Neuronal stem cell (in vitro differentiated cells): ENCODE data around the gene RCC2.
"Not testable (repeated sequence)": the region's sequence is repeated elsewhere in the genome, so short reads cannot be mapped to it uniquely, and the experiment has no call there.

Source experiments
- DNase-seq: peaks from one replicate; pipeline ENCODE4 v3.0.0-alpha.2; 2013; ENCODE audit warnings: low spot score
- H2AFZ ChIP-seq: one replicate; pipeline ENCODE4 v1.6.1; 2013; ENCODE audit warnings: mild to moderate bottlenecking, low read length, inconsistent platforms
- H2AK5ac ChIP-seq: 2 replicates; pipeline ENCODE4 v1.6.1; 2013; ENCODE audit warnings: low read depth, mild to moderate bottlenecking, inconsistent platforms, low read length, moderate library complexity, mixed read lengths
- H2BK120ac ChIP-seq: 2 replicates; pipeline ENCODE4 v1.6.1; 2013; ENCODE audit warnings: low read depth, mild to moderate bottlenecking, inconsistent platforms, low read length, moderate library complexity, mixed read lengths
- H2BK12ac ChIP-seq: one replicate; pipeline ENCODE4 v1.6.1; 2013; ENCODE audit warnings: low read length, inconsistent platforms
- H2BK15ac ChIP-seq: 2 replicates; pipeline ENCODE4 v1.6.1; 2013; ENCODE audit warnings: mild to moderate bottlenecking, low read length, inconsistent platforms, mixed read lengths
- H2BK5ac ChIP-seq: one replicate; pipeline ENCODE4 v1.6.1; 2013; ENCODE audit warnings: inconsistent platforms, mild to moderate bottlenecking, low read length, moderate library complexity
- H3K14ac ChIP-seq: one replicate; pipeline ENCODE4 v1.6.1; 2013; ENCODE audit warnings: low read length, inconsistent platforms
- H3K18ac ChIP-seq: 2 replicates; pipeline ENCODE4 v1.6.1; 2013; ENCODE audit warnings: low read length, inconsistent platforms
- H3K23ac ChIP-seq: 2 replicates; pipeline ENCODE4 v1.6.1; 2013; ENCODE audit warnings: low read depth, mild to moderate bottlenecking, mixed read lengths, low read length, inconsistent platforms; ENCODE audit not compliant: poor library complexity
- H3K27ac ChIP-seq: replicated peaks from 3 replicates; pipeline ENCODE4 v1.5.1; 2013; ENCODE audit warnings: low read length, inconsistent platforms
- H3K27me3 ChIP-seq, 3 experiments: 2 replicates each; pipeline ENCODE4 v1.6.1; 2013; ENCODE audit warnings: low read length in 3 of 3, mild to moderate bottlenecking in 2 of 3, inconsistent platforms in 1 of 3, low read depth in 1 of 3, mixed read lengths in 1 of 3, moderate library complexity in 1 of 3; ENCODE audit not compliant: control insufficient read depth in 3 of 3, insufficient read depth in 3 of 3
- H3K36me3 ChIP-seq, 2 donors: replicated peaks in 1 of 2; 2 replicates each; pipeline ENCODE4 v1.6.1; 2013; ENCODE audit warnings: low read length in 2 of 2; ENCODE audit not compliant: control insufficient read depth in 2 of 2, insufficient read depth in 2 of 2
- H3K4ac ChIP-seq: 2 replicates; pipeline ENCODE4 v1.6.1; 2013; ENCODE audit warnings: inconsistent platforms, mild to moderate bottlenecking, low read length, moderate library complexity
- H3K4me1 ChIP-seq, 2 donors: 1 replicate in 1 of 2; 2 replicates in 1 of 2; pipeline ENCODE4 v1.6.1; 2013; ENCODE audit warnings: low read length in 2 of 2, low read depth in 1 of 2; ENCODE audit not compliant: control insufficient read depth in 2 of 2, insufficient read depth in 1 of 2
- H3K4me2 ChIP-seq: one replicate; pipeline ENCODE4 v1.6.1; 2013; ENCODE audit warnings: mild to moderate bottlenecking, low read length, inconsistent platforms; ENCODE audit not compliant: insufficient read depth, poor library complexity, severe bottlenecking
- H3K4me3 ChIP-seq, 2 donors: 2 replicates each; pipeline ENCODE4 v1.5.1; 2013; ENCODE audit warnings: low read length in 2 of 2, mild to moderate bottlenecking in 2 of 2, inconsistent platforms in 1 of 2, moderate library complexity in 1 of 2
- H3K79me1 ChIP-seq: one replicate; pipeline ENCODE4 v1.6.1; 2013; ENCODE audit warnings: low read depth, mild to moderate bottlenecking, inconsistent platforms, low read length, moderate library complexity
- H3K9ac ChIP-seq: one replicate; pipeline ENCODE4 v1.6.1; 2013; ENCODE audit warnings: mild to moderate bottlenecking, low read depth, low read length, inconsistent platforms; ENCODE audit not compliant: poor library complexity
- H3K9me3 ChIP-seq, 2 donors: replicated peaks in 1 of 2; 2 replicates each; pipeline versions ENCODE3 to v1.6.1; 2013; ENCODE audit warnings: low read length in 2 of 2, mild to moderate bottlenecking in 2 of 2, inconsistent platforms in 1 of 2, low read depth in 1 of 2, mixed read lengths in 1 of 2, moderate library complexity in 1 of 2; ENCODE audit not compliant: control insufficient read depth in 2 of 2, insufficient read depth in 1 of 2
- H4K8ac ChIP-seq: one replicate; pipeline ENCODE4 v1.6.1; 2013; ENCODE audit warnings: low read depth, mild to moderate bottlenecking, inconsistent platforms, low read length, moderate library complexity
- H4K91ac ChIP-seq: one replicate; pipeline ENCODE4 v1.6.1; 2013; ENCODE audit warnings: low read length, low read depth, mild to moderate bottlenecking, inconsistent platforms; ENCODE audit not compliant: poor library complexity
- WGBS, 2 donors: extraction: QIAGEN DNeasy Blood & Tissue Kit; methylation state at CpG; one replicate each; pipeline ENCODE4 v1.1.7; 2013; ENCODE audit warnings: missing lambda C conversion rate in 2 of 2, mixed read lengths in 1 of 2; ENCODE audit not compliant: insufficient read length in 2 of 2, insufficient replicate concordance in 1 of 2; ENCODE audit errors: extremely low coverage in 2 of 2; 5-methylcytosine and 5-hydroxymethylcytosine counted together

RCC2 gene

DNA sequence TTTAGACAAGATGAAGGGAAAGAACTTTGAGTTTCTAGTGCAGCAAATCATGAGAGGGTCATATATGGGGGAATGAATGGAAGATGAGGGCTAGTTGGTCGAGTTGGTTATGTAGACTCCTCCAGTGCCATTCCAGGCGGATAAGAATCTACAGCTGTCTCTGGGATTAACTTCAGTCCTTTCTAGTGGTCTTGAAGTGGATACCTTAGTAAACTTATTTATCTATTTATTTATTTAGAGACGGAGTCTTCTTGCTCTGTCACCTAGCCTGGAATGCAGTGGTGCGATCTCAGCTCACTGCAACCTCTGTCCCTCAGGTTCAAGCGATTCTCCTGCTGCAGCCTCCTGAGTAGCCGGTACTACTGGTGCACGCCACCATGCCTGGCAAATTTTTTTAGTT lies 41.4 kb upstream of the RCC2 start:
- Histone ChIP-seq H3K9me3 (no peaks in the 10 kb centered on the region), H3K4me1 (peaks cover under 1 to 1% of the 10 kb centered on the region in 2 donors), H2BK15ac (no peak overlapping the region), H3K4me2 (no peak overlapping the region), H3K4me3 (no peak overlapping the region), H3K14ac (no peak overlapping the region), H3K79me1 (no peaks in the 10 kb centered on the region), H4K8ac (no peak overlapping the region), H3K27me3 (peaks cover 0 to 3% (median 0%) of the 10 kb centered on the region in 3 experiments), H2AFZ (no peak overlapping the region), H3K18ac (no peak overlapping the region), H2BK120ac (no peak overlapping the region), H2BK12ac (no peak overlapping the region), H4K91ac (no peak overlapping the region), H3K36me3 (no peaks in the 10 kb centered on the region), H2AK5ac (no peak overlapping the region), H3K9ac (no peak overlapping the region), H2BK5ac (no peak overlapping the region), H3K27ac (no peak overlapping the region), H3K23ac (no peak overlapping the region), H3K4ac (no peak overlapping the region)
- DNase-seq = no peak
- no CpG with 5 or more reads among the region's 7 CpGs for WGBS, 2 donors

DNA sequence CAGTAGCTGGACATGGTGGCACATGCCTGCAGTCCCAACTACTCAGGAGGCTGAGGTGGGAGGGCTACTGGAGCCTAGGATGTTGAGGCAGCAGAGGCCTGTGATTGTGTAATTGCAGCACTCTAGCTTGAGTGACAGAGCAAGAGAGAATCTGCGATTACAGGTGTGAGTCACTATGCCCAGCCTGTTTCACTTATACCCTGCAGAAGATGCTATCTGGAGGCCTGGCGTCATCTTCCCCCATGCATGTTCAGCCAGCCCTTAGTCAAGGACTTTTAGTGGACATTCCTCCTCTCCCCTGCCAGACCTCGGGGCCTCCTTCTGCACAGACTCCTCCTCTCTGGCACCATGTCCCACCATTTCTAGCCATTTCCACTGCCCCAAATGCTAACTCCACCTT lies 36.3 kb upstream of the RCC2 start:
- no peaks in the 10 kb centered on the region for H3K79me1 ChIP-seq
- H3K4me1 ChIP-seq = peaks cover 1% of the 10 kb centered on the region in 2 donors
- H2BK15ac ChIP-seq = no peak overlapping the region
- peaks cover 0 to 6% (median 0%) of the 10 kb centered on the region in 3 experiments for H3K27me3 ChIP-seq
- no peak overlapping the region for H3K27ac ChIP-seq
- H3K14ac ChIP-seq = no peak overlapping the region
- WGBS, 2 donors = no CpG with 5 or more reads among the region's 3 CpGs
- no peak overlapping the region for H2BK12ac ChIP-seq
- H3K23ac ChIP-seq = no peak overlapping the region
- DNase-seq = no peak
- H3K18ac ChIP-seq = no peak overlapping the region
- H2AK5ac ChIP-seq = no peak overlapping the region
- H4K91ac ChIP-seq = no peak overlapping the region
- no peak overlapping the region for H4K8ac ChIP-seq
- H3K4me2 ChIP-seq = no peak overlapping the region
- H3K9ac ChIP-seq = peak overlapping the region; percentile 10
- H2AFZ ChIP-seq = no peak overlapping the region
- no peak overlapping the region for H2BK5ac ChIP-seq
- H3K9me3 ChIP-seq = no peaks in the 10 kb centered on the region
- H3K4me3 ChIP-seq = no peak overlapping the region
- no peaks in the 10 kb centered on the region for H3K36me3 ChIP-seq
- no peak overlapping the region for H2BK120ac ChIP-seq
- no peak overlapping the region for H3K4ac ChIP-seq

DNA sequence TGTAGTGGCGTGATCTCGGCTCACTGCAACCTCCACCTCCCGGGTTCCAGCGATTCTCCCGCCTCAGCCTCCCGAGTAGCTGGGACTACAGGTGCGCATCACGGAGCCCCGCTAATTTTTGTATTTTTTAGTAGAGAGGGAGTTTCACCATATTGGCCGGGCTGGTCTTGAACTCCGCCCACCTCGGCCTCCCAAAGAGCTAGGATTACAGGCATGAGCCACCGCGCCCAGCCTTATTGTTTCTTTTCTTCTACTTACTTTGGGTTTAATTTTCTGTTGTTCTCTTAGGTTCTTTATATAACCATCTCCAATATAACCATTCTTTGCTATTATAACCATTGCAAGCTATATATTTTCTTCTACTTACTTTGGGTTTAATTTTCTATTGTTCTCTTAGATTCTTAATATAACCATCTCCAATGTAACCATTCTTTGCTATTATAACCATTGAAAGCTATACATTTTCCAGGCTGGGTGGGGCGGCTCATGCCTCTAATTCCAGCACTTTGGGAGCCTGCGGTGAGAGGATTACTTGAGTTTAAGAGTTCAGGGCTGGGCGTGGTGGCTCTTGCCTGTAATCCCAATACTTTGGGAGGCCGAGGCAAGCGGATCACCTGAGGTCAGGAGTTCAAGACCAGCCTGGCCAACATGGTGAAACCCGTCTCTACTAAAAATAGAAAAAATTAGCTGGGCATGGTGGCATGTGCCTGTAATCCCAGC lies 35.5 kb upstream of the RCC2 start:
- not testable (repeated sequence) for H3K4me2 ChIP-seq, H3K18ac ChIP-seq, H3K36me3 ChIP-seq, H2AK5ac ChIP-seq, H3K14ac ChIP-seq, H4K8ac ChIP-seq, H3K79me1 ChIP-seq, H2BK12ac ChIP-seq, H3K4me3 ChIP-seq, H3K9me3 ChIP-seq, H2BK120ac ChIP-seq, H3K4me1 ChIP-seq, H2BK5ac ChIP-seq, H3K9ac ChIP-seq, DNase-seq, H3K4ac ChIP-seq, H3K27me3 ChIP-seq, H2BK15ac ChIP-seq, H4K91ac ChIP-seq, H3K23ac ChIP-seq, H3K27ac ChIP-seq, H2AFZ ChIP-seq
- no CpG with 5 or more reads among the region's 20 CpGs for whole genome bisulfite sequencing, 2 donors

- no peak overlapping the region for H3K18ac ChIP-seq
- no peak overlapping the region for H3K4ac ChIP-seq
- no peak overlapping the region for H4K91ac ChIP-seq
- peaks cover 0 to 6% (median 0%) of the 10 kb centered on the region in 3 experiments for H3K27me3 ChIP-seq
- H2BK15ac ChIP-seq = no peak overlapping the region
- H2BK12ac ChIP-seq = no peak overlapping the region
- H3K9me3 ChIP-seq = no peaks in the 10 kb centered on the region
- H3K36me3 ChIP-seq = no peaks in the 10 kb centered on the region
- no peak overlapping the region for H2AFZ ChIP-seq
- H3K23ac ChIP-seq = no peak overlapping the region
- H3K9ac ChIP-seq = no peak overlapping the region
- no peak overlapping the region for H2BK5ac ChIP-seq
- no peak overlapping the region for H4K8ac ChIP-seq
- DNase-seq = no peak
- no peak overlapping the region for H3K27ac ChIP-seq
- H2AK5ac ChIP-seq = no peak overlapping the region
- H3K79me1 ChIP-seq = no peaks in the 10 kb centered on the region
- H2BK120ac ChIP-seq = no peak overlapping the region
- peaks cover 1% of the 10 kb centered on the region in 2 donors for H3K4me1 ChIP-seq
- no peak overlapping the region for H3K14ac ChIP-seq
- no peak overlapping the region for H3K4me3 ChIP-seq
- no peak overlapping the region for H3K4me2 ChIP-seq
- no CpG with 5 or more reads among the region's 5 CpGs for WGBS, 2 donors
These were observed 33.3 kb upstream of the RCC2 start for GRCh38 chr1:17472814-17473213.
